Lower leg skin (tissue), 4 donors: ENCODE results near the gene BMP7. TPM values are rescaled to one million over a fixed set of nuclear protein-coding genes. Genes with fewer than 3 reads are reported as not detected.
A peak's percentile ranks its signal among the peaks of the same experiment; 100 is the strongest.

ENCODE experiments used
- DNase-seq, 2 donors: peaks; one replicate each; pipeline ENCODE4 v3.0.0-alpha.2; 2019; ENCODE audit warnings: low spot score in 2 of 2
- H3K4me3 ChIP-seq: fragments of 200-600 bp; sonication (generic); 2 replicates; pipeline ENCODE4 v1.5.1; 2017; ENCODE audit warnings: mild to moderate bottlenecking, low read depth; ENCODE audit not compliant: poor library complexity, severe bottlenecking
- CTCF ChIP-seq, 3 donors: fragments of 450-650 bp; IDR thresholded peaks; one replicate each; pipeline ENCODE4 v1.5.1; 2016; ENCODE audit warnings: antibody characterized with exemption in 3 of 3, mild to moderate bottlenecking in 3 of 3, moderate library complexity in 2 of 3
- POLR2A ChIP-seq, 2 donors: fragments of 450-650 bp; IDR thresholded peaks; one replicate each; pipeline ENCODE4 v1.6.1; 2016 to 2017; ENCODE audit warnings: antibody characterized with exemption in 2 of 2, mild to moderate bottlenecking in 1 of 2, moderate library complexity in 1 of 2
- WGBS, 2 donors: methylation state at CpG; one replicate each; pipeline ENCODE4 v1.1.5; 2018; 5-methylcytosine and 5-hydroxymethylcytosine counted together
- intact Hi-C: fragments of 100-400 bp; cut with DNase I; formaldehyde crosslinking; loops from one replicate; pipeline ENCODE4 v1.15.0; 2023; ENCODE audit warnings: low total_unique reads
- total RNA-seq, 4 donors: library from RNA; depleted of rRNA; stranded (reverse); fragments of >200 nt; gene quantifications; one replicate each; pipeline ENCODE4 v1.1.0, GENCODE V29; 2016

BMP7 gene
- total RNA-seq, 4 donors from 2014 or later, result 40.5 to 66.3 (median 46.8) TPM

GRCh38 chr20:57199656-57200405, 66.6 kb downstream of the BMP7 start:
- TF ChIP-seq CTCF (IDR thresholded peaks at IDR 0.05) (no peak), POLR2A (IDR thresholded peaks at IDR 0.05) (no peak)
- DNase-seq, result no peak
- 69 to 80% methylated on average over 15 to 16 of the region's 16 CpGs for WGBS, 2 donors
- intact Hi-C loops, result no loop called here
- no peak overlapping the region for H3K4me3 ChIP-seq

- no peak overlapping the region for H3K4me3 ChIP-seq
- WGBS, 2 donors, result 65 to 77% methylated on average over 20 of the region's 24 CpGs
- intact Hi-C loops, result no loop called here
- TF ChIP-seq POLR2A (IDR thresholded peaks at IDR 0.05), result no peak
- DNase-seq, result no peak
These were observed 68.0 kb downstream of the BMP7 start for GRCh38 chr20:57198132-57199072.

- no peak overlapping the region for H3K4me3 ChIP-seq
- intact Hi-C loops, result no loop called here
- no peak for TF ChIP-seq CTCF (IDR thresholded peaks at IDR 0.05)
- no peak for TF ChIP-seq POLR2A (IDR thresholded peaks at IDR 0.05)
- no peak for DNase-seq
- WGBS, 2 donors, result 80 to 81% methylated on average over 5 of the region's 5 CpGs
These were observed 68.9 kb downstream of the BMP7 start for GRCh38 chr20:57197352-57198131.

GRCh38 chr20:57195469-57196100, 70.9 kb downstream of the BMP7 start:
- intact Hi-C loops, result no loop called here
- peak; percentile 65 to 93 for DNase-seq
- TF ChIP-seq POLR2A (IDR thresholded peaks at IDR 0.05) (no peak), CTCF (IDR thresholded peaks at IDR 0.05) (no peak)
- 61 to 63% methylated on average over 20 of the region's 20 CpGs for WGBS, 2 donors
- no peak overlapping the region for H3K4me3 ChIP-seq

GRCh38 chr20:57195023-57195422, 71.4 kb downstream of the BMP7 start:
- intact Hi-C loops, result no loop called here
- H3K4me3 ChIP-seq, result no peak overlapping the region
- DNase-seq, result no peak
- no peak for TF ChIP-seq CTCF (IDR thresholded peaks at IDR 0.05)
- no peak for TF ChIP-seq POLR2A (IDR thresholded peaks at IDR 0.05)
- WGBS, 2 donors, result 84 to 88% methylated on average over 10 of the region's 10 CpGs
